Inflammatory macrophage (primary cell): Measurements from ENCODE around the gene ADAM15.
A peak's percentile ranks its signal among the peaks of the same experiment; 100 is the strongest.

Source experiments
- DNase-seq, 2 donors: peaks; one replicate each; pipeline ENCODE4 v3.0.0-alpha.2; 2020 to 2022

The ADAM15 gene

DNA sequence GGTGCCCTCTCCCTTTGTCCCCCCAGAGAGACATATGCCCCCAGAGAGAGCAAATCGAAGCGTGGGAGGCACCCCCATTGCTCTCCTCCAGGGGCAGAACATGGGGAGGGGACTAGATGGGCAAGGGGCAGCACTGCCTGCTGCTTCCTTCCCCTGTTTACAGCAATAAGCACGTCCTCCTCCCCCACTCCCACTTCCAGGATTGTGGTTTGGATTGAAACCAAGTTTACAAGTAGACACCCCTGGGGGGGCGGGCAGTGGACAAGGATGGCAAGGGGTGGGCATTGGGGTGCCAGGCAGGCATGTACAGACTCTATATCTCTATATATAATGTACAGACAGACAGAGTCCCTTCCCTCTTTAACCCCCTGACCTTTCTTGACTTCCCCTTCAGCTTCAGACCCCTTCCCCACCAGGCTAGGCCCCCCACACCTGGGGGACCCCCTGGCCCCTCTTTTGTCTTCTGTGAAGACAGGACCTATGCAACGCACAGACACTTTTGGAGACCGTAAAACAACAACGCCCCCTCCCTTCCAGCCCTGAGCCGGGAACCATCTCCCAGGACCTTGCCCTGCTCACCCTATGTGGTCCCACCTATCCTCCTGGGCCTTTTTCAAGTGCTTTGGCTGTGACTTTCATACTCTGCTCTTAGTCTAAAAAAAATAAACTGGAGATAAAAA, 35.9 kb downstream of the ADAM15 start:
- no peak for DNase-seq

DNA sequence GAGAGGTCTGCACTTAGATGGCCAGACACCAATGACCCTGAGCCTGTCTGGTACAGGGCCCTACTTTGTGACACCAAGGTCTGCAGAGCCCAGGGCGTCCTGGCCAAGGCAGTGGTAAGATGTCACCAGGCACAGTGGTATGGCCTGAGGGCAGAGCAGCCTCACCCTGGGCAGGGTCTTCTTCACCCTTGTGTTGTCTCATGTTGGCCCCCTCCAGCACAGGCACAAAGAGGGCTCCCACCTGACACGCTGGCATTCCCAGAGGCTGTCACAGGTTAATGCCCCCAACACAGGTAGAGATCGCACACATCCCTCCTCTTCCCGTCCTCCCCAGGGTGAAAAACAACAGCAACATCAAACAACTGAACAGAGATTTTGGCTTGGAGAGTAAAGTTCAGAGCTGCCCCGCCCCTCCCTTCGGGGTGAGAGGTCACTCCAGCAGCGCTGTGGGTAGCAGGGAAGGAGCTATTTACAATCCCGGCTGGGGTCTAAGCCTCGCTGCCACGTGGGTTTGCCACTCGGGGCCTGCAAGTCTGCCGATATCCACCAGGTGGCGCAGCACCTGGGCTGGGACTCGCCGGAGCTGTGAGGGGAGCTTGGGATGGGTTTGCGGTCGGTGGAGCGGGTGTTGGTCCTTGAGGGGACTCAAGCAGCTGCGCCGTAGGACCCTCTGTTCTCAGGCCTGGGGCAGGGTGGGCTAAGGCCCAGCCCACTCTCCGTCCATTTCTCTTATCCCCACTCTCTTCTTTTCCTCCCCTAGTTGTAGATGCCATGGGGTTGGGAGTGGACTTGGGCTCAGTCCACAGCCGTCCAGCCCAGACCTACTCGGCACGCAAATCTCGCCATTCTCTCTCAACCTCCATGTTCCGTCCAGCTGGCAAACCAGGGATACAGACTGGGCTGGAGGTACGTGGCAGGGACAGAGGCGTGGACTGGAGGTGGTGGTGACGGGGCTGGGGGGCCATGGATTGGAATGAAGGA, 40.2 kb downstream of the ADAM15 start:
- peak; percentile 65 to 74 for DNase-seq

DNA sequence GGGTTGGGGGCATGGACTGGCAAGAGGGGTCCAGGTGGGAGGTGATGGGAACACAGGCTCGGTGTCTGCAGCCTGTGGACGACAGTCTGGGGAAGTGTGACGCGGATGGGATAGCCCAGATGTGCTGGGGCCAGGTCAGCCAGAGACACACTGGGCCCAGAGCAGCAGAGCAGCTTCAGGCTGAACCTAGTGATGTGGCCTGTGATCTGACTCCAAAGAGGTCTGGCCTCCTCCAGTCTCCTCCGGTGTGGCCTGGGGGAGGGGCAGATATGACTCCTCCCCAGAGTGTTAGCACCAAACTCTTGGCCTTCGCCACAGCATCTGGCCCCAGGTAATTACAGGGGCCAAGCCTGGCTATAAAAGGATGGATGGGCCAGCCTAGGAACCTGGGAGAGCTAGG, 41.0 kb downstream of the ADAM15 start:
- DNase-seq, result no peak

DNA sequence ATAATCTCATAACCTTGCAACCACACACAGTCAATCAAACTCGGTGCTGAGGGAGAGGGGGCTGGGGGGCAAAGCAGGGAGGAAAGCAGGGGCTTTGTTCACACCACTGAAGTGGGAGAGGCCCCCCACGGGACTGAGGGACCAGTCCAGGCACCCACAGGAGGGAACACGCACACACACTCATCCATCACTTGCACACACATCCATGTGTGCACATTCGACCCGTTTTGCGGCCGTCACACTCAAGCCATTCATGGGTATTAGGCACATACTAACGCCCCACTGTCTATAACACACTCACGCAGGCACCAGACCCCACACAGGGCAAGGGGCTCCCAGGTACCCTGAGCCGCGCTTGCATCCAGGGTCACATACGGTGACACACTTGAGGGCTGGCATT, 41.5 kb downstream of the ADAM15 start:
- DNase-seq, result no peak

DNA sequence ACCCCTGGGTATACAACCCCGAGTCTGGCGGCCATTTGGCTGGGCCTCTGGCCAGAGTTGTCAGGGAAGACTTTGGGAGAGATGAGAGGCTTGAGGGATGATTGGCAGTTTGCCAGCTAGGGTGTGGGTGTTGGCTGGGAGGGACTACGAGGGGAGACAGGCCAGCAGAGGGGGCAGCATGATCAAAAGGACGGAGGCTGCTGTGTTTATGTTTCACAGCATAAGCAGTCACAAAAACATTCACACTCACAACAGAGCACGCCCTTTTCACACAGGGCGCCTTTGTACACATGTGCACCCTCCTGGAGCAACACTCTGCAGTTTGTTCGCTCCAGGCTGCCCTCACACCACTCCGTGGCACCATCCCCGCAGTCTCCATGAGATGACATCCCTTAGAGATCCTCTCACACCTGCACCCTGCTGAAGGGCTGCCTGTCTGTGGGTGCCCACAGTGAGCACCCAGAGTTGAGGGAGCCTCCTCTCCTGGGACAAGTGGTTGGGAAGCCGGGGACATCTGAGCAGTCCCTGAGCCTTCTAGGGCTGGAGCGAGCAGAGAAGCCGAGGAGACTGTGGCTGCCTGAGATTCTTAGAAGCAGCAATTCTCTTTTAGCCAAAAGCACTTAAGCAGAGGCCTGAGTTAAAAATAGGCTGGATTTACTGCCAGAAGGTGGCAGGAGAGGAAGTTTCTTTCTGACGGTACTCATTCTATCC, 43.0 kb downstream of the ADAM15 start:
- DNase-seq, result peak; percentile 27 to 28

DNA sequence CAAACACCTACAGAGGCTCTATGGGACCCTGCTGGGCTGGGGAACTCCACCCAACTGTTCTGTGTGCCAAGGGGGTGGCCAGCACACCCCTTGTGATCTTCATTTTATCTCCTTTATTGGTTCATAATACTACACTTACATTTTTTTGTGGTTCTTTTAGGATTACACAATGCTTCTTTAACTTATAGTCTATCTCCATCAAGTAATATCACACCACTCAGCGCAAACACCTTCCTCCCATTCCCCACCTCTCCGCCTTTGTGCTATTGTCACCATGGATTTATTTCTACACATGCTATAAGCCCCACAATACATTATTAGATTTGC, 43.5 kb downstream of the ADAM15 start:
- no peak for DNase-seq

DNA sequence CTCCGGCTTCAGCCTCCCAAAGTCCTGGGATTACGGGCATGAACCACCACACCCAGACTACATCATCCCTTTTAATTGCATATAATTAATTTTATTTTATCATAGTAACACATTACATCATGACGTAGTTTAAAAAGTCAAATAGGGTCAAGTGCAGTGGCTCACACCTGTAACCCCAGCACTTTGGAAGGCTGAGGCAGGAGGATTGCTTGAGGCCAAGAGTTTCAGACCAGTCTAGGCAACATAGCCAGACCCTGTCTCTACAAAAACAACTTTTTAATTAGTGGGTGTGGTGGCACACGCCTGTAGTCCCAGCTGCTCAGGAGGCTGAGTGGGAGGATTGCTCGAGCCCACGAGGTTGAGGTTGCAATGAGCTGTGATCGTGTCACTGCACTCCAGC, 48.2 kb downstream of the ADAM15 start:
- DNase-seq, result peak in 1 of 2 donors; percentile 34

DNA sequence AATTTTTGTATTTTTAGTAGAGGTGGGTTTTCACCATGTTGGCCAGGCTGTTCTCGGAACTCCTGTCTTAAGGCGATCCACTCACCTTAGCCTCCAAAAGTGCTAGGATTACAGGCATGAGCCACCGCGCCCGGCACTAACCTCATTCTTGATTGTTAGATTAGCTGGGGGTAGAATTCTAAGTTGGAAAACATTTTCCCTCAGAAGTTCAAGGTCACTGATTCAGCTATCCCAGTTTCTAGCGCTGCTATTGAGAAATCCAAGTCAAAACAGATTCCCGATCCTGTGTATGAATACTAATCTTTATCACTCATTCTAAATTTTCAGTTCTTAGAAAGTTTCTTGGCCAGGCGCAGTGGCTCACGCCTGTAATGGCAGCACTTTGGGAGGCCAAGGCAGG, 52.2 kb downstream of the ADAM15 start:
- no peak for DNase-seq

DNA sequence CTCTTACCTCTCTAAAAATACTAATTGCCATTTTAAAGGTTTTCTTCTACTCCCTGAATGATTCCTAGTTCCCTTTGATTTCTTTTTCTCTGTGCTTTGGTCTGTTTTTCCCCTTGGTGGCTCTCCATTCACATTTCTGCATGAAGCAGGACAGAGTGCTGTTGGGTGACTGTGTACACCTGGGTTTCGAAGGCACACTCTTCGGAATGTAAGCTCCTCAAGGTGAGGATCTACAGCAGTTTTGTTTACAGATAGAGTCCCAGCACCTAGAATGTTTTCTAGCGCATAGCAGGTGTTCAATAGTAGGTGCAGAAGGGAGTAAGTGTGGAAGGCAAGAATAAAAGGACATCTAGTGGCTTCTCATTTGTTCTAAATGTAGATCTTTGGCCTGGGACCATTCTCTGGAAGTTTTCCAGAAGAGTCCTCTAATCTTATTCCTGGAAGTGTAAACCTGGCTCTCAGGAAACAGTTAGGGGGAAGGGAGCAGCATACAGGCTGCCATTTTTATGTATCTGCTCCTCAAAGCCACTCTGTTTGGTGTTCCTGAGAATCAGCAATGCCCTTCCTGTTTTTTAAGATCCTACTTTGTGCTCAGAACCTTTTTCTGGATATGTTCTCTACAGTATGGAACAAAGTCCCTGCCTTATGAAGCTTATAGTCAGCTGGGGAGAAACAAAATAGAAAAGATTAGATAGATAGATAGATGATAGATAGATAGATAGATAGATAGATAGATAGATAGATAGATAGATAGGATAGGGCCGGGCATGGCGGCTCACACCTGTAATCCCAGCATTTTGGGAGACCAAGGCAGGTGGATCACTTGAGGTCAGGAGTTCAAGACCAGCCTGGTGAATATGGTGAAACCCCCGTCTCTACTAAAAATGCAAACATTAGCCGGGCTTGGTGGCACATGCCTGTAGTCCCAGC, 53.8 kb downstream of the ADAM15 start:
- DNase-seq, result no peak

DNA sequence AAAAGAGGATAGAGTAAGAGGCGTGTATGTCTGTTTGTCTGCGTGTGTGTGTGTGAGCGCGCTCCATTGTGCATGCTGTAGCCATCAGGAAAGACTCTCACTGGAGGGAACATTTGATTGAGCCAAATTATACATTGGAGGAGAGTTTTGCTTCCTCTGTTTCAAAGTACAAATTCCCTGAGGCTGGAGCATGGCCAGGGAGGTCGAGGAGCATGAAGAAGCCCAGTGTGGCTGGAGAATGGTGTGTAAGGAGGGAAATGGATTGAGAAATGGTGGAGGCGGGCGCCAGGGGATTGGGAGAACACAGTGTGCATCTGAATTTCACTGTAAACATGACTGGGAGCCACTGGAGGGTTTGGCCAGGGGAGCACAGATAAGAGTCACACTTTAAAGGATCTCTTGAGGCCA, 54.5 kb downstream of the ADAM15 start:
- no peak for DNase-seq

DNA sequence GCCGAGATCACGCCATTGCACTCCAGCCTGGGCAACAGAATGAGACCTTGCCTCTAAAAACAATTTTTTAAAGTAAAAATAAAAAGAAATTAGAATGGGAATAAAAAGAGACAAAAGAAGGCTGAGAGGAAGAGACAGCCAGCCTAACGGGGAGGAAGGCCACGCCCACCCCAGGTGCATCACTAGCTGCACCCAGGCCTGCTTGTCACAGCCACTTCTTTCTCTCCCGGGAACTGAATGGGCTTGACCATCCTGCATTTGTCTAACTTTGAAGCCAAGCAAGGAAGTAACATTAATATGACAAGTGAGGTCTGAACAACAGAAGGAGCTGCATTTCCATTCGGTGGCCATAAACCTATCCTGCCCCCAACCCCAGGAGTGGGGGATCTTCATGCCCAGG, 55.7 kb downstream of the ADAM15 start:
- no peak for DNase-seq

DNA sequence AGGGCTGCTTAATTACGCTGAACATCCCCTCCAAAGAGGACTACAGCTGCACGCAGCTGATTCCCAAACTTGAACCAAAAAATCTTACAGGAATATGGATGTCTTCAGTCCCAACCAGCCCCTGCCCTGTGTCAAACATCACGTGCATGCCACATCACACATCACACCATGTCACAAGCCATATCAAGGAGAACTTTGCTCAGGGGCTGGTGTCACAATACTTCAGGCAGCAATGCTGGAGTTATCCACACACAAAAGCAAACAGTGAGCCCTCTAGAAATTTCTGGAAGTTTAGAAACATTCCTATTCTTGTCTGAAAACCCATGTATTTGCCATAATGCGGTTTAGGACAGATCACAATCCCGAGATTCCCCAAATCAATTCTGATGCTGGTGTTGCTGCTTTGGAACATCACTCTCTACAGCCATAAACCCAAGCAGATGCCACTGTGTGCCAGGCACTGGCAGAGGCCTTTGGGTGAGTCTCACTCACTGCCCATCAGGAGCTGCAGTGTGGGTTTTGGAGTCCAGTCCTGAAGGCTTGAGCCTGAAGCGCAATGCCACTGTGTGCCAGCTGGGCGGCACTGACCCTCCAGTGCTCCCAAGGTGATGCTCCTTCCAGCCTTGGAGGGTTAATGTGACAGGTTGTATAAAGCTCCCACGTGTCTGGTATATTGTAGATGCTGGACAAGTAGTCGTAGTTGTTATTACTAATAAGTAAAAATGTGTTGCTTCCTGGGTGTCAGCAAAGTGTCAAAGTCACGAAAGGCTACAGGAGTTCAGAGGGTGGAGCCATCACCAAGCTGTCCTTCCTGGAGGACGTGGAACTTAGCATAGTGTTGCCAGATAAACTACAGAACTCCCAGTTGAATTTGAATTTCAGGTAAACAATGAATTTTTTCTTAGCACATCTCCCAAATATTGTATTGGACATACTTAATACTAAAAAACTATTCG, 56.5 kb downstream of the ADAM15 start:
- no peak for DNase-seq

DNA sequence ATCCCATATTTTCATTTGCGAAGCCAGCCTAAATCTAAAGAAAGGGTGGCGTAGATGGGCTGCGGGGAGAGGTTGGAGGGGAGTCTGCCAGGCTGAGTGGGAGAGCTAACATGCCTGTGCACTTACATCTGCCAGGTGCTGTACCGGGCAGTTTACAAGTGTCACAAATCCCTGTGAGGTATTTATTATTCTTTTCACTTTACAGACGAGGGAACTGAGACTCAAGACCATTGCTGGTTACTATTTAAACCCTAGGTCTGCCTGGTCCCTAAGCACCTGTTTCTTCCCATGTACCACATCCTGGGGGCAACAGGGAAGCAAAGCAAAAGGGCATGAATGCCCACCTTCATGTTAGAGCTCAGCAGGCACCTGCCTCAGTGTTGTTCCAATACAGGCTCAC, 57.2 kb downstream of the ADAM15 start:
- DNase-seq, result no peak

DNA sequence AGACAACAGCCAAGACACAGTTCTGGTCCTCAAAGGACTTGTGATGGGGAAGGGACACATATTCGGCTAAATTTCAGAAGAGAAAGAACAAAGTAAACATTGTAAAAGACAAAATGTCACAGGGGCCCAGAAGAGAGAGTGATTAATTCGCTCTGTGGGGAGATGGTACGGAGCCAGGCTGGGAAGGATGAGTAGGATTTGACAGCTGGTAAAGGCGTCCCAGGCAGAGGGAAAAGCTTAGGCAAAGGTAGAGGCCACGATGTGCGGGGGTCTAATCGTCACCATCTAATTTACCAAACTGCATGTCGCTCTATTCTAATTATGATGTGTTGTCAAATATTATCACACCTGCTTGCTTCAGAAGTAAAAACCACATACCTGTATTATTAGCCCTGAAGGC, 59.3 kb downstream of the ADAM15 start:
- no peak for DNase-seq

DNA sequence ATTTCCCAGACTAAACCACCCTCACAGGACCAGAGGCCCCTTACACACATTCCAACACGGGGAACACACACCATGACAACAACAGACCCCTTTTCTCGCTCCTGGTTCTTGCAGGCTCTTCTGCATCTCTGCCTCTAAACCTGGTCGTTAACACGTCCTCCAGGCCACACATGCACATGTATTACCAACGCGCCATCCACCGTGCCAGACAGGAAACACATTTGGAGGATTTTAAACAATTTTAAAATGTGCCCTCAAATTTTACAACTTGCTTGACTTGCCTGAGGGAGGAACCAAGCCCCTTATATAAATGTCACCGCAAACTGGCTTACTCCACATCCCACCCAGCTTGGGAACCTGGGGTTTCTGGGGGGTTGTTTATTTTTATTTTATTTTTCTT, 59.7 kb downstream of the ADAM15 start:
- no peak for DNase-seq
